Hepatocyte (in vitro differentiated cells): ENCODE results near the gene KAZALD1. TPM values are rescaled to one million over a fixed set of nuclear protein-coding genes. Genes with fewer than 3 reads are reported as not detected.

Experiments used
- DNase-seq: peaks from one replicate; pipeline ENCODE4 v3.0.0-alpha.2; 2016; ENCODE audit warnings: low spot score
- H2AFZ ChIP-seq: fragments of 200-600 bp; sonication (generic); 2 replicates; pipeline ENCODE4 v1.6.0; 2016; ENCODE audit warnings: antibody characterized with exemption, mild to moderate bottlenecking
- H3K27ac ChIP-seq: fragments of 200-600 bp; sonication (generic); 2 replicates; pipeline ENCODE4 v1.5.1; 2016; ENCODE audit warnings: mild to moderate bottlenecking
- H3K27me3 ChIP-seq: fragments of 200-600 bp; sonication (generic); 2 replicates; pipeline ENCODE4 v1.6.1; 2016
- H3K36me3 ChIP-seq: fragments of 200-600 bp; sonication (generic); replicated peaks from 2 replicates; pipeline ENCODE4 v1.5.1; 2016; ENCODE audit warnings: low read depth; ENCODE audit not compliant: insufficient read depth
- H3K4me1 ChIP-seq: fragments of 200-600 bp; sonication (generic); 2 replicates; pipeline ENCODE4 v1.5.1; 2016; ENCODE audit warnings: mild to moderate bottlenecking, moderate library complexity; ENCODE audit not compliant: insufficient read depth
- H3K4me2 ChIP-seq: fragments of 200-600 bp; sonication (generic); 2 replicates; pipeline ENCODE4 v1.6.0; 2016
- H3K4me3 ChIP-seq: fragments of 200-600 bp; sonication (generic); 2 replicates; pipeline ENCODE4 v1.5.1; 2016; ENCODE audit warnings: mild to moderate bottlenecking
- H3K79me2 ChIP-seq: fragments of 200-600 bp; sonication (generic); 2 replicates; pipeline ENCODE4 v1.6.0; 2017; ENCODE audit warnings: mild to moderate bottlenecking
- H3K9me2 ChIP-seq: fragments of 200-600 bp; sonication (generic); replicated peaks from 2 replicates; pipeline ENCODE4 v1.6.0; 2017; ENCODE audit warnings: mild to moderate bottlenecking; ENCODE audit not compliant: insufficient read depth
- H3K9me3 ChIP-seq: fragments of 200-600 bp; sonication (generic); 2 replicates; pipeline ENCODE4 v1.5.1; 2016; ENCODE audit warnings: low read depth, mild to moderate bottlenecking
- H4K20me1 ChIP-seq: fragments of 200-600 bp; sonication (generic); 2 replicates; pipeline ENCODE4 v1.6.0; 2016; ENCODE audit warnings: mild to moderate bottlenecking; ENCODE audit not compliant: insufficient read depth, poor library complexity, severe bottlenecking
- CTCF ChIP-seq: fragments of 200-600 bp; sonication (generic); IDR thresholded peaks from 2 replicates; pipeline ENCODE4 v1.5.1; 2016; ENCODE audit warnings: antibody characterized with exemption, mild to moderate bottlenecking; ENCODE audit not compliant: poor library complexity
- EZH2 ChIP-seq: fragments of 200-600 bp; sonication (generic); IDR thresholded peaks from 2 replicates; pipeline ENCODE4 v1.6.1; 2016; ENCODE audit warnings: antibody characterized with exemption, mild to moderate bottlenecking, borderline replicate concordance
- EZH2phosphoT487 ChIP-seq: fragments of 200-600 bp; sonication (generic); IDR thresholded peaks from one replicate; pipeline ENCODE4 v1.6.1; 2018; ENCODE audit warnings: antibody characterized with exemption, mild to moderate bottlenecking, low read depth, moderate library complexity; ENCODE audit not compliant: unreplicated experiment, severe bottlenecking
- WGBS: methylation state at CpG from one replicate; pipeline ENCODE4 v1.1.6; 2016; ENCODE audit warnings: low lambda C conversion rate; ENCODE audit errors: missing lambda C conversion rate; 5-methylcytosine and 5-hydroxymethylcytosine counted together
- polyA plus RNA-seq: library from polyadenylated mRNA; unstranded; fragments of >200 nt; fragmentation: Nextera tagmentation; extraction: Ambion mirVana; gene quantifications from 2 replicates; pipeline ENCODE4 v1.2.1, GENCODE V29; 2016
- total RNA-seq: library from RNA; depleted of rRNA; stranded (reverse); fragments of >200 nt; gene quantifications from 2 replicates; pipeline ENCODE4 v1.2.3, GENCODE V29; 2014

Gene KAZALD1
- total and polyA plus RNA-seq, 2 experiments from 2014 or later: 18.2 to 31.9 TPM

- no peaks in the 10 kb centered on the region for H4K20me1 ChIP-seq
- H3K27ac ChIP-seq: no peak overlapping the region
- H3K79me2 ChIP-seq: no peaks in the 10 kb centered on the region
- H3K4me1 ChIP-seq: peaks cover 3% of the 10 kb centered on the region
- H3K36me3 ChIP-seq: no peaks in the 10 kb centered on the region
- H2AFZ ChIP-seq: no peak overlapping the region
- H3K27me3 ChIP-seq: peaks cover 44% of the 10 kb centered on the region
- no peak overlapping the region for H3K4me2 ChIP-seq
- H3K4me3 ChIP-seq: no peak overlapping the region
- DNase-seq: no peak
- H3K9me3 ChIP-seq: no peaks in the 10 kb centered on the region
- H3K9me2 ChIP-seq: no peaks in the 10 kb centered on the region
- no peak for TF ChIP-seq EZH2phosphoT487
- no peak for TF ChIP-seq CTCF
- TF ChIP-seq EZH2: no peak
- 86% methylated on average over 3 of the region's 3 CpGs for WGBS
These were observed 9.5 kb upstream of the KAZALD1 start for GRCh38 chr10:101052285-101052684.

- H3K4me1 ChIP-seq: peaks cover 3% of the 10 kb centered on the region
- no peak overlapping the region for H3K4me3 ChIP-seq
- TF ChIP-seq CTCF (no peak), EZH2 (no peak)
- no peaks in the 10 kb centered on the region for H4K20me1 ChIP-seq
- H3K9me3 ChIP-seq: no peaks in the 10 kb centered on the region
- H2AFZ ChIP-seq: no peak overlapping the region
- no peak overlapping the region for H3K4me2 ChIP-seq
- peaks cover 32% of the 10 kb centered on the region for H3K27me3 ChIP-seq
- H3K9me2 ChIP-seq: no peaks in the 10 kb centered on the region
- no peaks in the 10 kb centered on the region for H3K79me2 ChIP-seq
- H3K27ac ChIP-seq: no peak overlapping the region
- H3K36me3 ChIP-seq: no peaks in the 10 kb centered on the region
- no peak for DNase-seq
These were observed 8.3 kb upstream of the KAZALD1 start for GRCh38 chr10:101053516-101053915.

- H3K36me3 ChIP-seq: no peaks in the 10 kb centered on the region
- H4K20me1 ChIP-seq: no peaks in the 10 kb centered on the region
- H3K9me3 ChIP-seq: no peaks in the 10 kb centered on the region
- H3K79me2 ChIP-seq: peaks cover 7% of the 10 kb centered on the region
- H3K4me2 ChIP-seq: no peak overlapping the region
- no peak overlapping the region for H2AFZ ChIP-seq
- no peak overlapping the region for H3K27ac ChIP-seq
- no peak overlapping the region for H3K4me3 ChIP-seq
- peaks cover 23% of the 10 kb centered on the region for H3K27me3 ChIP-seq
- no peaks in the 10 kb centered on the region for H3K9me2 ChIP-seq
- TF ChIP-seq EZH2 (no peak), CTCF (no peak), EZH2phosphoT487 (no peak)
- H3K4me1 ChIP-seq: peaks cover 3% of the 10 kb centered on the region
- DNase-seq: no peak
- WGBS: 100% methylated on average over 1 of the region's 1 CpG
These were observed 7.4 kb upstream of the KAZALD1 start for GRCh38 chr10:101054351-101054750.

- peaks cover 3% of the 10 kb centered on the region for H3K4me1 ChIP-seq
- H3K27ac ChIP-seq: no peak overlapping the region
- no peaks in the 10 kb centered on the region for H3K9me2 ChIP-seq
- H4K20me1 ChIP-seq: no peaks in the 10 kb centered on the region
- TF ChIP-seq CTCF: no peak
- no peak for TF ChIP-seq EZH2
- TF ChIP-seq EZH2phosphoT487: no peak
- H3K4me2 ChIP-seq: no peak overlapping the region
- H2AFZ ChIP-seq: no peak overlapping the region
- H3K36me3 ChIP-seq: no peaks in the 10 kb centered on the region
- DNase-seq: no peak
- H3K4me3 ChIP-seq: no peak overlapping the region
- WGBS: 87% methylated on average over 5 of the region's 5 CpGs
- peaks cover 11% of the 10 kb centered on the region for H3K79me2 ChIP-seq
- H3K9me3 ChIP-seq: no peaks in the 10 kb centered on the region
- H3K27me3 ChIP-seq: peaks cover 18% of the 10 kb centered on the region
These were observed 6.9 kb upstream of the KAZALD1 start for GRCh38 chr10:101054876-101055275.
